Ovary (tissue), 9 donors: Measurements from ENCODE around the gene DPYSL3. TPM values are rescaled to one million over a fixed set of nuclear protein-coding genes. Genes with fewer than 3 reads are reported as not detected.
"Not testable (repeated sequence)": the region's sequence is repeated elsewhere in the genome, so short reads cannot be mapped to it uniquely, and the experiment has no call there.

Experiments
- DNase-seq, 5 donors: peaks; one replicate each; pipeline ENCODE4 v3.0.0-alpha.2; 2019 to 2020
- H3K27ac ChIP-seq, 2 donors: fragments of 200-600 bp; one replicate each; pipeline versions ENCODE4 v1.5.1 to v1.8.0; 2019 to 2022
- H3K27me3 ChIP-seq: fragments of 200-600 bp; one replicate; pipeline ENCODE4 v1.8.0; 2022
- H3K36me3 ChIP-seq: fragments of 200-600 bp; sonication (generic); one replicate; pipeline ENCODE4 v1.5.1; 2019
- H3K4me1 ChIP-seq: one replicate; pipeline ENCODE4 v1.8.1; 2013; ENCODE audit warnings: mild to moderate bottlenecking, moderate library complexity; ENCODE audit not compliant: insufficient read depth
- H3K4me3 ChIP-seq: fragments of 200-600 bp; sonication (generic); one replicate; pipeline ENCODE4 v1.5.1; 2017
- H3K9me3 ChIP-seq, 2 donors: fragments of 200-600 bp in 1 of 2; sonication (generic) in 1 of 2; one replicate each; pipeline versions ENCODE4 v1.5.1 to v1.8.1; 2013 to 2019; ENCODE audit warnings: mild to moderate bottlenecking in 1 of 2, moderate library complexity in 1 of 2
- EP300 ChIP-seq: sonication (generic); formaldehyde crosslinking; IDR thresholded peaks from one replicate; pipeline ENCODE4 v1.6.1; 2017; ENCODE audit warnings: antibody characterized with exemption
- POLR2A ChIP-seq: fragments of 450-650 bp; IDR thresholded peaks from one replicate; pipeline ENCODE4 v1.6.1; 2017; ENCODE audit warnings: antibody characterized with exemption, mild to moderate bottlenecking, moderate library complexity
- WGBS, 3 donors: extraction: QIAGEN DNeasy Blood & Tissue Kit in 1 of 3; methylation state at CpG; one replicate each; pipeline versions ENCODE4 v1.1.5 to v1.1.7; 2013 to 2017; 5-methylcytosine and 5-hydroxymethylcytosine counted together
- intact Hi-C, 4 donors: fragments of 100-400 bp; cut with DNase I; formaldehyde crosslinking; loops; one replicate each; pipeline versions ENCODE4 v1.11.0 to v1.15.1; 2022 to 2023
- polyA plus RNA-seq, 2 donors: library from polyadenylated mRNA; stranded (reverse); fragments of 200-250 nt in 1 of 2; fragments of 350-450 nt in 1 of 2; fragmentation: Illumina TruSeq in 1 of 2; extraction: RNeasy Lipid Tissue Mini Kit (QIAGEN cat#74804) in 1 of 2; gene quantifications; one replicate each; pipeline ENCODE4 v1.2.3, GENCODE V29; 2013 to 2014
- total RNA-seq, 7 donors: library from RNA; depleted of rRNA in 2 of 7; stranded (reverse); fragments of >200 nt in 2 of 7; fragmentation: NEBNext Ultra II Directional in 3 of 7; extraction: Animal tissue kit (Norgen Biotek cat#: 25700) in 3 of 7; gene quantifications; one replicate each; pipeline versions ENCODE4 v1.1.0 to v1.2.4, GENCODE V29; 2016 to 2023
- TF ChIP-seq, protein P1 (sequence below), 3 donors: fragments of 450-650 bp in 2 of 3; fragments of 200-600 bp in 1 of 3; IDR thresholded peaks; one replicate each; pipeline versions ENCODE4 v1.5.1 to v1.8.0; 2016 to 2022; ENCODE audit warnings: antibody characterized with exemption in 3 of 3, mild to moderate bottlenecking in 1 of 3
- donor health status: DM: no; HTN: no; CAD: no; lungs with moderate emphysema.
- donor health status: DM: no; HTN: no; CAD: no.
- donor health status: Bipolar disorder and iron deficiency.
- donor health status: DM: yes; HTN: yes; CAD: no.
- donor health status: DM: no; HTN: no; CAD: no.
- donor health status: DM: yes; HTN: yes; CAD: no.

DPYSL3 gene
- total and polyA plus RNA-seq, 9 donors, result 77.9 to 606 (median 158) TPM

DNA sequence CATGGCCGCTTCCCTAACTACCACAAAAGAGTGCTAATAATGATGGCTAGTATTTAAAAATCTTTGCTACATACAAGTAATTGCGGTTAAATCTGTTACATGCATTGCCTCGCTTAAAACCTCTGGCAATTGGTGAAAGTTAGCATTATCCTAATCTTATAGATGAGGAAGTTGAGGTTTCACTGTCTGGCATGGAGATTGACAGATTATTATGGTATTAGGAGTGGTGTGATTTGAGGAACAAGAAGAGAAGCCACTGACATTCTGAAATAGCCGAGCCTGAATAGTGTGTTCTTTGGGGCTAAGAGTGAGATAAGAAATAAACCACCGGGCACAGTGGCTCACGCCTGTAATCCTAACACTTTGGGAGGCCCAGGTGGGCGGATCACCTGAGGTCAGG lies 45.3 kb upstream of the DPYSL3 start:
- intact Hi-C loops, result loop anchor here in 3 of 4 donors (5.0 kb wide), 3 partner anchors 103 to 328 kb away; no protein-coding TSS in a partner anchor
- 82 to 85% (median 84%) methylated on average over 7 of the region's 7 CpGs for WGBS, 3 donors
- Histone ChIP-seq H3K27me3 (no peaks in the 10 kb centered on the region), H3K4me1 (peaks cover 4% of the 10 kb centered on the region), H3K27ac (peak overlapping the region; percentile 44 to 64), H3K36me3 (no peaks in the 10 kb centered on the region), H3K4me3 (no peak overlapping the region), H3K9me3 (no peaks in the 10 kb centered on the region)
- no peak for DNase-seq
- TF ChIP-seq POLR2A (no peak), EP300 (no peak)
- TF ChIP-seq, protein P1, sequence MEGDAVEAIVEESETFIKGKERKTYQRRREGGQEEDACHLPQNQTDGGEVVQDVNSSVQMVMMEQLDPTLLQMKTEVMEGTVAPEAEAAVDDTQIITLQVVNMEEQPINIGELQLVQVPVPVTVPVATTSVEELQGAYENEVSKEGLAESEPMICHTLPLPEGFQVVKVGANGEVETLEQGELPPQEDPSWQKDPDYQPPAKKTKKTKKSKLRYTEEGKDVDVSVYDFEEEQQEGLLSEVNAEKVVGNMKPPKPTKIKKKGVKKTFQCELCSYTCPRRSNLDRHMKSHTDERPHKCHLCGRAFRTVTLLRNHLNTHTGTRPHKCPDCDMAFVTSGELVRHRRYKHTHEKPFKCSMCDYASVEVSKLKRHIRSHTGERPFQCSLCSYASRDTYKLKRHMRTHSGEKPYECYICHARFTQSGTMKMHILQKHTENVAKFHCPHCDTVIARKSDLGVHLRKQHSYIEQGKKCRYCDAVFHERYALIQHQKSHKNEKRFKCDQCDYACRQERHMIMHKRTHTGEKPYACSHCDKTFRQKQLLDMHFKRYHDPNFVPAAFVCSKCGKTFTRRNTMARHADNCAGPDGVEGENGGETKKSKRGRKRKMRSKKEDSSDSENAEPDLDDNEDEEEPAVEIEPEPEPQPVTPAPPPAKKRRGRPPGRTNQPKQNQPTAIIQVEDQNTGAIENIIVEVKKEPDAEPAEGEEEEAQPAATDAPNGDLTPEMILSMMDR (IDR thresholded peaks at IDR 0.05), result no peak

DNA sequence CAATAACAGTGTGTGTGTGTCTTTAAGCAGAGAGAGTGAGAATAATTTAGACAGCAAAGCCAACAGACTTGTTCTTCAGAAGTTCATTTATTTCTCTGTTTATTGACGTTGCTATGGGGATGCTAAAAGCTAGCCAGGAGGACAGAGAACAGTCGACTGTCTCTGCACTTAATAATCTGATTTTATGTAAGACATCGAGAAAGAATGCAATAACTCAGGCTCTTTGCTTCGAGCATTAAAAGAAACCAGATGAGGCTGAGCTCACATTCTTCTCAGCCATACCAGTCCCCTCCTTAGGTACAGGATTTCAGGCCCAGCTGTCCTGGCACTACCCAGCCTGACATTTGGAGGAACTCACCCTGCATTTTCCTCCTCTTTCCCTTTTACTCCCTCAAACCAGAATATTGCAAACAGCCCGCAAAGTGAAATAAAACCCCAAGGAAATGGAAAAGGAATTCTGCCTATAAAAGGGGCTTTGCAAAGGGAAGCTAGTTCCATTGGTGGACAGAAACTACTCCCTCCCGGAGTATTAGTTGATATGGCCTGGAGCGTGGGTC lies 44.5 kb upstream of the DPYSL3 start:
- intact Hi-C loops, result no loop called here
- no peak for DNase-seq
- WGBS, 3 donors, result 3 to 6% (median 4%) methylated on average over 7 of the region's 7 CpGs
- H3K27ac ChIP-seq, result peak overlapping the region in 1 of 2 donors; percentile 64
- no peaks in the 10 kb centered on the region for H3K27me3 ChIP-seq
- TF ChIP-seq POLR2A (no peak), EP300 (no peak)
- TF ChIP-seq, protein P1 (IDR thresholded peaks at IDR 0.05), result no peak
- H3K36me3 ChIP-seq, result no peaks in the 10 kb centered on the region
- H3K4me3 ChIP-seq, result peak overlapping the region; percentile 25
- H3K9me3 ChIP-seq, result no peaks in the 10 kb centered on the region
- H3K4me1 ChIP-seq, result peaks cover 3% of the 10 kb centered on the region

DNA sequence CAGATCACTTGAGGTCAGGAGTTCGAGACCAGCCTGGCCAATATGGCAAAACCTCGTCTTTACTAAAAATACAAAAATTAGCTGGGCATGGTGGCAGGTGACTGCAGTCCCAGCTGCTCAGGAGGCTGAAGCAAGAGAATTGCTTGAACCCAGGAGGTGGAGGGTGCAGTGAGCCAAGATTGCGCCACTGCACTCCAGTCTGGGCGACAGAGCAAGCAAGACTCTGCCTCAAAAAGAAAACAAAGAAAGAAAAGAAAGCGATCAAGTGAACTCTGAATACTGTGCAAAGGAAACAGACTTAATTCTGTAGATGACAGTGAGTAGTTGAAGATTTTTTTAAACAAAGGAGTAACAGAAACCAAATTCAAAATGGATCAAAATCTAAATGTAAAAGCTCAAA lies 43.9 kb upstream of the DPYSL3 start:
- H3K27me3 ChIP-seq, H3K4me1 ChIP-seq, intact Hi-C loops, H3K9me3 ChIP-seq, H3K36me3 ChIP-seq: not testable (repeated sequence)
- DNase-seq, result peak in 1 of 5 donors; percentile 30
- Histone ChIP-seq H3K27ac (peak overlapping the region in 1 of 2 donors; percentile 64), H3K4me3 (peak overlapping the region; percentile 25)
- 38 to 43% (median 41%) methylated on average over 5 of the region's 5 CpGs for WGBS, 3 donors

DNA sequence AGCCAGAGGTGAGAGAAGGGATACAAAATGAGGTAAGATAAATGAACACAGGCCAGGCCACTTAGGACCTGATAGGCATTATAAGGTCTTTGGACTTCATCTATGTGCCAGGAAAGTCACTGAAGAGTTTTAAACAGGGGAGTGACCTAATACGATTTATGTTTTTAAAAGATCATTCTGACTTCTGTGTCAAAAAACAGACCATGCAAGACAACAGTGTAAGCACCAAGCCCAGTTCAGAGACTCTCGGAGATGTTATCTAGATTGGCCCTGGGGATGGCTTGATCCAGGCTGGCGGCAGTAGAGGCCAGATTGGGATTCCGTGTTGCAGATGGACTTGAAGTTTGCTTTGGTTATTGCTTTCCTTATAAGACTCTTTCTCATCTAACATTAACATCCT lies 43.0 kb upstream of the DPYSL3 start:
- TF ChIP-seq, protein P1 (IDR thresholded peaks at IDR 0.05), result no peak
- TF ChIP-seq EP300, result no peak
- no peak for TF ChIP-seq POLR2A
- WGBS, 3 donors, result 80 to 94% (median 93%) methylated on average over 4 of the region's 4 CpGs
- H3K27me3 ChIP-seq, result no peaks in the 10 kb centered on the region
- intact Hi-C loops, result no loop called here
- peaks cover 1% of the 10 kb centered on the region for H3K4me1 ChIP-seq
- no peaks in the 10 kb centered on the region for H3K36me3 ChIP-seq
- H3K9me3 ChIP-seq, result no peaks in the 10 kb centered on the region
- H3K4me3 ChIP-seq, result no peak overlapping the region
- no peak overlapping the region for H3K27ac ChIP-seq
- no peak for DNase-seq

DNA sequence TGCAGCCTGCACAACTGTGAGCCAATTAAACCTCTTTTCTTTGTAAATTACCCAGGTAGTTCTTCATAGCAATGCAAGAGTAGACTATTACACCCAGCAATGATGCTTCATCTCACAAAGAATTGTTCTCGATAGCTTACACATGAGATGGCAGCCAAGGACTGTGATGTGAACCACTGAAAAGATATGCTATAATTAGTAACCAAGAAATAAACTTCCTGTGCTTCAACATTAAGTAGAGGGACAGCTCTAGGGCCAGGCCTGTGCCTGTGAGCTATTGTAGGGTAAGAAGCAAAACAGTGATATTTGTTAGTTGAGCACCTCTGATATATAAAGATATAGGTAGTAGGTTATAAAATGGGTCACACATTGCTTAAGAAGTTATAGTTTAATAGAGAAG lies 41.8 kb upstream of the DPYSL3 start:
- Histone ChIP-seq H3K9me3 (no peaks in the 10 kb centered on the region), H3K27me3 (no peaks in the 10 kb centered on the region), H3K4me1 (peaks cover 1% of the 10 kb centered on the region), H3K4me3 (no peak overlapping the region), H3K36me3 (no peaks in the 10 kb centered on the region), H3K27ac (no peak overlapping the region)
- no peak for DNase-seq
- intact Hi-C loops, result no loop called here
- 24 to 39% (median 35%) methylated on average over 1 of the region's 1 CpG for WGBS, 3 donors
- TF ChIP-seq POLR2A, result no peak
